Inflammatory macrophage treated with lipopolysaccharide for 4 hours (primary cell): ENCODE measurements around the gene SYPL2.

Source experiments
- DNase-seq: peaks from one replicate; pipeline ENCODE4 v3.0.0-alpha.2; 2020

SYPL2 gene

GRCh38 chr1:109521002-109521951 lies 54.9 kb downstream of the SYPL2 start:
- no peak for DNase-seq

DNA sequence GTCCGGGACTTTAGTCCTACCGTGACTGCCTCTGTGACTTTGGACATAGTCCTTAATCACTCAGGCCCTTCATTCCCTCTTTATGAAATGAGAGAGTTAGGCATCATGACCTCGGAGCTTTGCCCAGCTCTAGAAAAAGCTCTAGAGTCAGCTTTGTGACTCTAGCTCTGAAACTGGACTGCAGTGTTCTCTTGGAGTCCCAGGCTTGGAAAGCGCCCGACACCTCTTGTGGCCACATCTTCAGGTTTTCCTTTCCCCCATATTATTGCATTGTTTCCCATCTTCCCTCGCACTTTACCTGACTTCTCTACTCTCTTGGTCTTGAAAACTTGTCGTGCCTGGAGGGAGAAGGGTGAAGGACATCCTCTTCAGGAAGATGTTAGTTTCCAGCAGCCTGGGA lies 55.7 kb downstream of the SYPL2 start:
- no peak for DNase-seq

DNA sequence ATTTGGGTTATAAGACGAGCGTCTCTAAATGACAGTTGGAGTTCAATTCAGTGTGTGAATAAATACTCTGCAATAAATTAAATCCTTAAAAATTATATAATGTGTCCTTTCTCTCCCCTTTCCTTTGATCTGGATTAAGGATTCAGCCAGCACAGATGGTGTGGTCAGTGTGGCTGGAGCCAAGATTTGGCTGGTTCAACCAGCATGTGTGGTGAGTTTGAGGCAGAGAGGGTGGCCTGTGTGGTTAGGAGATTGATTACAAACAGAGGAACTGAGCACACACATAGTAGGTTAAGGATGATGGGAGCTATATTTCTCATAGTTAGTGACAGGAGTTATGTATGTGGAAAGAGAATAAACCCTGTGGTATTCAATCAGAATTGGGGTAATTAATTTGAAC lies 57.4 kb downstream of the SYPL2 start:
- no peak for DNase-seq

DNA sequence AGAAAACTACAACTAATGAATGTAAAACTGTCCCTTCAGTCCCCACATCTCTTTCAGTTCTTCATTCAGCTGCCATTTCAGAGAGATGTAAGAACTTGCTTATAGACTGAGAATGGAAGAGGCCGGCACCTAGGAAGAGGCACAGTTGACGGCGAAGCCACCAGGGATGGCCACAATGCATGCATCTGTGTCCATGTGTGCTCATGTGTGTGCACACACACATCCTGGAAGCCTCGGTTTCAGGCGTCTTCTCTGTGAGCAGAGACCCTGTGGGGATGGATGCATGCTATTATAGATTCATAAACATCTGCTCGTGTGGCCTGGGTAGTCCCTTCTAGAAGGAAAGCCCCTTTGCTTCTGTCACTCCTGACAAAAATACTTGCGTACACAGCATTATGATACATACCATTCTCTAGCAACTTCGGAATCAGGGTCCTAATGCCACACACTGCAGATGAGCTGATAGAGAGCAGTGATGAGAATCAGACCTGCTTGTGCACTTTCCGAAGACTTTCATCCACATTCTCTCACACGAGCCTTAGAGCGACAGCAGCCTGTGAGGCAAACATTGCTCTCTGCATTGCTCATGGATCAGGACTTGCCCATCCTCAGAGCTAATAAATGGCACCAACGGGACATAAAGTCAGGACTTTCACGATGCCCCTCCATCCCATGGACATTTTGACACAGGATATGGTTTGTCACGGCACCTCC lies 60.9 kb downstream of the SYPL2 start:
- DNase-seq: no peak

- no peak for DNase-seq
These were observed 61.7 kb downstream of the SYPL2 start for GRCh38 chr1:109527846-109528695.

GRCh38 chr1:109528712-109529111 lies 62.4 kb downstream of the SYPL2 start:
- no peak for DNase-seq

- DNase-seq: no peak
These were observed 63.6 kb downstream of the SYPL2 start for GRCh38 chr1:109529881-109530456.

GRCh38 chr1:109530457-109531087 lies 64.2 kb downstream of the SYPL2 start:
- DNase-seq: no peak

GRCh38 chr1:109531380-109531779 lies 65.0 kb downstream of the SYPL2 start:
- no peak for DNase-seq
